Sigmoid colon (tissue), 7 donors: Measurements from ENCODE around the gene ZNF217. TPM values are rescaled to one million over a fixed set of nuclear protein-coding genes. Genes with fewer than 3 reads are reported as not detected.

Experiments used
- DNase-seq: peaks from one replicate; pipeline ENCODE4 v3.0.0-alpha.2; 2019
- H3K27ac ChIP-seq, 4 donors: fragments of 200-600 bp; sonication (generic); one replicate each; pipeline ENCODE4 v1.5.1; 2016 to 2019; ENCODE audit warnings: mild to moderate bottlenecking in 1 of 4
- H3K27me3 ChIP-seq, 3 donors: fragments of 200-600 bp; sonication (generic); one replicate each; pipeline ENCODE4 v1.5.1; 2019; ENCODE audit warnings: mild to moderate bottlenecking in 1 of 3
- H3K36me3 ChIP-seq, 4 donors: fragments of 200-600 bp; sonication (generic); one replicate each; pipeline ENCODE4 v1.5.1; 2016 to 2019
- H3K4me1 ChIP-seq, 4 donors: fragments of 200-600 bp; sonication (generic); one replicate each; pipeline ENCODE4 v1.5.1; 2017 to 2019
- H3K4me3 ChIP-seq, 4 donors: fragments of 200-600 bp; sonication (generic); one replicate each; pipeline ENCODE4 v1.5.1; 2017 to 2019; ENCODE audit warnings: mild to moderate bottlenecking in 2 of 4, moderate library complexity in 1 of 4
- H3K9me3 ChIP-seq, 4 donors: fragments of 200-600 bp in 3 of 4; sonication (generic) in 3 of 4; one replicate each; pipeline versions ENCODE4 v1.5.1 to v1.6.1; 2013 to 2019
- EP300 ChIP-seq, 4 donors: sonication (generic); formaldehyde crosslinking; IDR thresholded peaks; one replicate each; pipeline ENCODE4 v1.6.1; 2017; ENCODE audit warnings: antibody characterized with exemption in 4 of 4
- POLR2A ChIP-seq, 2 donors: fragments of 450-650 bp; IDR thresholded peaks; one replicate each; pipeline ENCODE4 v1.6.1; 2016; ENCODE audit warnings: antibody characterized with exemption in 2 of 2, mild to moderate bottlenecking in 2 of 2, moderate library complexity in 2 of 2
- POLR2AphosphoS5 ChIP-seq, 4 donors: sonication (generic); formaldehyde crosslinking; IDR thresholded peaks; one replicate each; pipeline ENCODE4 v1.6.1; 2017; ENCODE audit warnings: antibody characterized with exemption in 4 of 4
- WGBS, 2 donors: extraction: QIAGEN DNeasy Blood & Tissue Kit; methylation state at CpG; one replicate each; pipeline ENCODE4 v1.1.7; 2013; 5-methylcytosine and 5-hydroxymethylcytosine counted together
- intact Hi-C: fragments of 100-400 bp; cut with DNase I; formaldehyde crosslinking; loops from one replicate; pipeline ENCODE4 v1.15.1; 2023
- polyA plus RNA-seq, 3 donors: library from polyadenylated mRNA; stranded (reverse); fragments of 200-250 nt; gene quantifications; one replicate each; pipeline ENCODE4 v1.2.3, GENCODE V29; 2013
- total RNA-seq, 4 donors: library from RNA; depleted of rRNA; stranded (reverse); fragments of >200 nt; gene quantifications; one replicate each; pipeline ENCODE4 v1.1.0, GENCODE V29; 2016
- TF ChIP-seq, protein P1 (sequence below), 4 experiments: fragments of 450-650 bp in 3 of 4; fragments of 200-600 bp in 1 of 4; IDR thresholded peaks; one replicate each; pipeline ENCODE4 v1.5.1; 2016 to 2019; ENCODE audit warnings: antibody characterized with exemption in 4 of 4, mild to moderate bottlenecking in 3 of 4, moderate library complexity in 2 of 4
- donor health status: healthy with polysubstance abuse.
- donor health status: Bipolar disorder and iron deficiency.
- donor health status: healthy.

The ZNF217 gene
- total and polyA plus RNA-seq, 7 donors: 11.4 to 27.0 (median 18.4) TPM

DNA sequence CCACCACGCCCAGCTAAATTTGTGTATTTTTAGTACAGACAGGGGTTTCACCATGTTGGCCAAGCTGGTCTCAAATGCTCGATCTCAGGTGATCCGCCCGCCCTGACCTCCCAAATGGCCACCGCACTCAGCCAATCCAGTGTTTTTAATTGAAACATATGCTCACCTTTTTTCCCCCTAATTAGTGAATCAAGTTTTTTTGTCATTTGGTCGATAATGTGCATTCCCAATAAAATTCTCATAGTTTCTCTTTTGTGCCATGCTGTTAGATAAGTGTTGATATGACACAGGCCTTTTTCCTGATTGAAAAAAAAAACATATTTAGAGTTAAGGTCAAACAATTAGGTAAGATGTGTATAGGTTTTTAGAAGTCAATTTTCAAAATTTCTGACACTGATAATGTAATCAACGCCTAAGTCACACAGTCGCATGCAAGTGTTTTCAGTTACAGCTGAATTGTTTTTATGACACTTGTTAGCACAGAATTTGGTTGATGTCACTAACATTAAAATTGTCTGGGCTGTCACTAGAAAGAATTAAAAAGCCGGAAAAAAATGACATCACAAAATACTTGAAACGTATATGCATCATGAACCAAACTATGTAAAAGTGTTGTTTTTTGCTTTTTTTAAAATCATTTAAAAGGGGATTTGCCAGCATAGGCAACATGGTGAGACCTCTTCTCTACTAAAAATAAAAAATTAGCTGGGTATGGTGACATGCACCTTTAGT lies 21.9 kb downstream of the ZNF217 start:
- no peak for DNase-seq
- Histone ChIP-seq H3K4me3 (no peak overlapping the region), H3K9me3 (no peaks in the 10 kb centered on the region), H3K27ac (peak overlapping the region in 1 of 4 donors; percentile 50), H3K4me1 (peaks cover 0 to 21% (median 13%) of the 10 kb centered on the region in 4 donors), H3K27me3 (no peaks in the 10 kb centered on the region), H3K36me3 (peaks cover 12 to 44% (median 19%) of the 10 kb centered on the region in 4 donors)
- intact Hi-C loops: no loop called here
- TF ChIP-seq POLR2AphosphoS5 (IDR thresholded peaks at IDR 0.05) (no peak), POLR2A (IDR thresholded peaks at IDR 0.05) (no peak), EP300 (IDR thresholded peaks at IDR 0.05) (no peak)
- TF ChIP-seq, protein P1, sequence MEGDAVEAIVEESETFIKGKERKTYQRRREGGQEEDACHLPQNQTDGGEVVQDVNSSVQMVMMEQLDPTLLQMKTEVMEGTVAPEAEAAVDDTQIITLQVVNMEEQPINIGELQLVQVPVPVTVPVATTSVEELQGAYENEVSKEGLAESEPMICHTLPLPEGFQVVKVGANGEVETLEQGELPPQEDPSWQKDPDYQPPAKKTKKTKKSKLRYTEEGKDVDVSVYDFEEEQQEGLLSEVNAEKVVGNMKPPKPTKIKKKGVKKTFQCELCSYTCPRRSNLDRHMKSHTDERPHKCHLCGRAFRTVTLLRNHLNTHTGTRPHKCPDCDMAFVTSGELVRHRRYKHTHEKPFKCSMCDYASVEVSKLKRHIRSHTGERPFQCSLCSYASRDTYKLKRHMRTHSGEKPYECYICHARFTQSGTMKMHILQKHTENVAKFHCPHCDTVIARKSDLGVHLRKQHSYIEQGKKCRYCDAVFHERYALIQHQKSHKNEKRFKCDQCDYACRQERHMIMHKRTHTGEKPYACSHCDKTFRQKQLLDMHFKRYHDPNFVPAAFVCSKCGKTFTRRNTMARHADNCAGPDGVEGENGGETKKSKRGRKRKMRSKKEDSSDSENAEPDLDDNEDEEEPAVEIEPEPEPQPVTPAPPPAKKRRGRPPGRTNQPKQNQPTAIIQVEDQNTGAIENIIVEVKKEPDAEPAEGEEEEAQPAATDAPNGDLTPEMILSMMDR (IDR thresholded peaks at IDR 0.05): no peak
- WGBS, 2 donors: 91 to 94% methylated on average over 10 of the region's 10 CpGs

DNA sequence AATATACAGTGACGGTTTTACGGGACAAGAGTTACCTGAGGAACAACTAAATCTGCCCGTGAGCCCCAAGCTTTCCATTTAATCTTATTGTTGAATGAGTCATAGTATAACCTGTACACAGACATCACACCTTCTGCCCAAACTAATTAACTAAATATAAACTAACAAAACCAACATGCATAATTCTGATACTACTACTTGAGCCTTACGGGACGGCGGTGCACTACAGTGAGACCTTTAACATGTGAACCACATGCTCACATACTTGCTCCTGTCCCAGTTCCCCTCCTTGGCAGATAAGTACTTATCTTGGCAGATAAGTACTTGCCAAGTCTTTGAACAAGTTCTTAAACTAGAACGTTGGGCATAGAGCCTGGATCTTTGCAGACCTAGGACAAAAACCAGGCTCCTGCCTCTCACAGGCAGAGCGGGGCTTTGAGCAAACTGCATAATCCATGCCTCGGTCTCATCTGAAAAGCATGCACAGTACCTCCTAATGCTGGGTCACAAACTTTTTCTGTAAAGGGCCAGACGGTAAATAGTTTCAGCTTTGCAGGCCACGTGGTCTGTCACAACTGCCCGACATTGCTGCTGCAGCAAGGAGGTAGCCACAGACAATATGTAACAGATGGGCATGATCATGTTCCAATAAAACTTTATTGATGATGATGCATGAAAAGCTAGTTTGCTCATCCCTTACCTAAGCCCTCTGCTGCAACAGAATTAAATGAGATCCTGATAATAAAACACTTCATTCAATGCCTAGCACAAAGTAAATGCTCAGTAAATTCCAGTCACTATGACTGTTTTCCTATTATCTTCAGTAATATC lies 23.0 kb downstream of the ZNF217 start:
- intact Hi-C loops: no loop called here
- Histone ChIP-seq H3K4me1 (peaks cover 0 to 21% (median 13%) of the 10 kb centered on the region in 4 donors), H3K27me3 (no peaks in the 10 kb centered on the region), H3K27ac (peak overlapping the region in 2 of 4 donors; percentile 50 to 65), H3K9me3 (no peaks in the 10 kb centered on the region), H3K4me3 (no peak overlapping the region), H3K36me3 (peaks cover 6 to 38% (median 13%) of the 10 kb centered on the region in 4 donors)
- no peak for DNase-seq
- 74 to 82% methylated on average over 12 of the region's 12 CpGs for WGBS, 2 donors
- TF ChIP-seq, protein P1 (IDR thresholded peaks at IDR 0.05): no peak
- TF ChIP-seq EP300 (IDR thresholded peaks at IDR 0.05): peak in 1 of 4 donors; percentile 7
- peak in 2 of 4 donors; percentile 41 to 72 for TF ChIP-seq POLR2AphosphoS5 (IDR thresholded peaks at IDR 0.05)
- TF ChIP-seq POLR2A (IDR thresholded peaks at IDR 0.05): no peak

DNA sequence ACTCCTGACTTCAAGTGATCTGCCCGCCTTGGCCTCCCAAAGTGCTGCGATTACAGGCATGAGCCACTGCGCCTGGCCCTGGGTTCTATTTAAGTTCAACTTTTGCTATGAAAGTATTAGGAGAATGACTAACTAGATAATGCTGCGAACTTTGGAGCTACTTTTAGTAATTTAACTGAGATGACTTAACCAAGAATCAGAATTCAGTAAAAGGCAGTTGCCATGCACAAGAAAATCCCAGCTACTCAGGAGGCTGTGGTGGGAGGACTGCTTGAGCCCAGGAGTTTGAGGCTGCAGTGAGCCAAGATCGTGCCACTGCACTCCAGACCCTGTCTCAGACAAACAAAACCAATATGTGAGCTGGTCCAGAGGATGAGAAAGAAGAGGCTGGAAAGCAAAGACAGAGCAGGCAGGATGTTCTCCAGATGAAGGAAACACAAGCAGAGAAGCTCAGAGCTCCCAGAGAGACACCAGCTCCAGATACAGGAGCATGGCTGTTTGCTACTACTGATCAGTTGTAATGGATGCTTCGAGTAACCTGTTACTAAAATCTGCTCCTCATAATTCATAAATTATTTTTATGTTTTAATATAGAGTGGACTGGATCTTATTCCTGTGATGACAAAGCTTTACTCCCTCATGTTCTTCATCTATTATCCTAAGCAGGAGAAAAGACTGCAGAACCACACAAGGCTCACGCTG lies 23.9 kb downstream of the ZNF217 start:
- Histone ChIP-seq H3K27me3 (no peaks in the 10 kb centered on the region), H3K27ac (peak overlapping the region in 2 of 4 donors; percentile 50 to 65), H3K36me3 (peaks cover 3 to 37% (median 7%) of the 10 kb centered on the region in 4 donors), H3K4me1 (peaks cover 0 to 21% (median 13%) of the 10 kb centered on the region in 4 donors), H3K9me3 (no peaks in the 10 kb centered on the region), H3K4me3 (no peak overlapping the region)
- DNase-seq: no peak
- TF ChIP-seq EP300 (IDR thresholded peaks at IDR 0.05): no peak
- no peak for TF ChIP-seq POLR2A (IDR thresholded peaks at IDR 0.05)
- peak in 1 of 4 donors; percentile 27 for TF ChIP-seq POLR2AphosphoS5 (IDR thresholded peaks at IDR 0.05)
- TF ChIP-seq, protein P1 (IDR thresholded peaks at IDR 0.05): no peak
- 90 to 92% methylated on average over 7 of the region's 7 CpGs for WGBS, 2 donors
- intact Hi-C loops: no loop called here

DNA sequence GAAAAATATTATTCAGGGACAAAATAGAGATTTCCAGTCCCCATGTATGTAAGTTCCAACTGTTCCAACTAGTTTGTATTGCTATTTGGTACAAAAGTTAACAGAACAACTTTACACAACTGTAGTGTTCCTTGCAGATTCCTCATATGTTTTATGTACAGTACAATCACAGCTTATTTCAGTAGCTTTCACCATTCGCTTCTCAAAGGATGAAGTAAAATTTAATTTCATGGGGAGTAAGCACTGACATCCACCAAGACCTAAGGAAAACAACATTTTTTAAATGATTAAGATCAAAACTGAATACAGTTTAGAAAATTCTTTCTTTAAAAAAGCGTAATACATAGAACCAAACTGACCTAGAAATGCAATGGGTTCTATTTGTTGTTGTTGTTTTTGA lies 24.6 kb downstream of the ZNF217 start:
- Histone ChIP-seq H3K9me3 (no peaks in the 10 kb centered on the region), H3K4me1 (peaks cover 0 to 21% (median 13%) of the 10 kb centered on the region in 4 donors), H3K4me3 (no peak overlapping the region), H3K36me3 (peaks cover 3 to 34% (median 7%) of the 10 kb centered on the region in 4 donors), H3K27me3 (no peaks in the 10 kb centered on the region), H3K27ac (no peak overlapping the region)
- TF ChIP-seq, protein P1 (IDR thresholded peaks at IDR 0.05): no peak
- no peak for TF ChIP-seq POLR2A (IDR thresholded peaks at IDR 0.05)
- no peak for TF ChIP-seq POLR2AphosphoS5 (IDR thresholded peaks at IDR 0.05)
- TF ChIP-seq EP300 (IDR thresholded peaks at IDR 0.05): no peak
- intact Hi-C loops: no loop called here
- 92 to 95% methylated on average over 2 of the region's 2 CpGs for WGBS, 2 donors
- no peak for DNase-seq
